Embryonic facial prominence (tissue), 1 donor: ENCODE data around the gene SH3D19.
"Not testable (repeated sequence)": the region's sequence is repeated elsewhere in the genome, so short reads cannot be mapped to it uniquely, and the experiment has no call there.

ENCODE experiments used
- DNase-seq: peaks from one replicate; pipeline ENCODE4 v3.0.0-alpha.2; 2016; ENCODE audit errors: extremely low spot score

Gene SH3D19

GRCh38 chr4:151150821-151151580 lies 174.4 kb downstream of the SH3D19 start:
- DNase-seq: no peak

DNA sequence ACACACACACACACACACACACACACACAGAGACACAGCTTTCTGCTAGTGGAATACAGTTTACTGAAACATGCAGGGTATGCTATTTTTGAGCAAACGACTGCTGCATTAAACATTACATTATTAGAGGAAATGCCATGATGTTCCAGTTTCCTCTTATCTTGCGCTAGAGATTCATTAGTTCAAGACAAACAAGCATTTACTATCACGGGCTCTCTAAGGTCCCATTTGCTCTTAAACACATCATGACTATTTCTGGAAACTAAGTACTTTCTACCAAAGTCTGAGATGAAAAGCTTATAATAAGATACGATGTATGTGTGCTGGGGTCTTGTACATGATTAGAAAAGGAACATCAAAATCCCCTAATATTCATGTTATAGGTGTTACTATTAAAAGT lies 177.1 kb downstream of the SH3D19 start:
- DNase-seq: no peak

GRCh38 chr4:151147000-151147399 lies 178.4 kb downstream of the SH3D19 start:
- DNase-seq: no peak

DNA sequence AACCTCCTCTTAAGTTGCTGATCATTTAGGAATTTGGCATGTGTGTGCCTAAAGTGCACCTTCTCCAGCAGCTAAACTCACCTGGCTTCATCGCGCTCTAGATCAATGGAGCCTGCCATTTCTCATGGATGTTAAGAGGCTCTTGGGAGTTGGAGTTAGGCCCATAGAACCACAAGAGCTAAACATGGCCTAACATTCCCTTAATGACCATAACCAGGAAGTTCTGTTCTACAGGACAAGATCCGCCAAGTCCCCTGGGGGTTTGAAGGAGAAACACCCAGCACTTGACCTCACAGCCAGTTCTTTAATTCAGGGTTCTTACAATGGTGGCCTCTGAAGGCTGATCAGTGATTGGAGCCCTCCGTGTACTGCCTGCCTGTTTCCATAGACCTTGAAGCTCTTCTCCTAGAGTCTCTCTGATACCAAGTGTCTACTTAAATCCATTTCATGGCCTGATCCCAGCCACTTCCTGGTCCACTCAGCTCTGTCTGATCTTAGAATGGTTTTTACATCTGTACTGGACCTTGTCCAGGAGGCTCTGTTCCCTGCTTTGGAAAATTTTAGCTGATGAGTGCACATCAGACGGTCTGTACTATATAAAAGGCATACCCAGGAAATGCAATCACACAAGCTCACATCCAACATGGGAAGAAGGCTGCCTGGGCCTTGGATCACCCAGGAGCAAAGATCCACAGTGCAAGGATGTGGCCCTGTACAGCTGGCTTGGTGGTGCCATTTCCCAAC lies 180.9 kb downstream of the SH3D19 start:
- DNase-seq: no peak

- no peak for DNase-seq
Observed at GRCh38 chr4:151143811-151144210, 181.6 kb downstream of the SH3D19 start.

GRCh38 chr4:151143162-151143561 lies 182.2 kb downstream of the SH3D19 start:
- DNase-seq: no peak

DNA sequence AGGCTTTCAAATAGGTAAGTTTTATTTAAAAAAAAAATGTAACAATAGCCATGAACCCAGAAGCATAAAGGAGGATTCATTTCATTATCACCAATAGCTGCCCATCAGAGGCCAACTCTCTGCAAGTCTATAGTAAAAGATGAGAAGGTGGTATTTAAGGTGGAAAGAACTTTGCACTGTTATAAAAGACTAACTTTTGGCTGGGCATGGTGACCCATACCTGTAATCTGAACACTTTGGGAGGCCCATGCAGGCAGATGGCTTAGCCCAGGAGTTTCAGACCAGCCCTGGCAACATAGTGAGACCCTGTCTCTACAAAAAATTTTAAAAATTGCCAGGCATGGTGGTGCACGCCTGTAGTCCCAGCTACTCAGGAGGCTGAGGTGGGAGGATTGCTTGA lies 182.6 kb downstream of the SH3D19 start:
- DNase-seq: no peak

- no peak for DNase-seq
Observed at GRCh38 chr4:151139814-151140213, 185.6 kb downstream of the SH3D19 start.

- DNase-seq: not testable (repeated sequence)
Observed at GRCh38 chr4:151136048-151136447, 189.4 kb downstream of the SH3D19 start.

- no peak for DNase-seq
Observed at GRCh38 chr4:151133311-151133710, 192.1 kb downstream of the SH3D19 start.

DNA sequence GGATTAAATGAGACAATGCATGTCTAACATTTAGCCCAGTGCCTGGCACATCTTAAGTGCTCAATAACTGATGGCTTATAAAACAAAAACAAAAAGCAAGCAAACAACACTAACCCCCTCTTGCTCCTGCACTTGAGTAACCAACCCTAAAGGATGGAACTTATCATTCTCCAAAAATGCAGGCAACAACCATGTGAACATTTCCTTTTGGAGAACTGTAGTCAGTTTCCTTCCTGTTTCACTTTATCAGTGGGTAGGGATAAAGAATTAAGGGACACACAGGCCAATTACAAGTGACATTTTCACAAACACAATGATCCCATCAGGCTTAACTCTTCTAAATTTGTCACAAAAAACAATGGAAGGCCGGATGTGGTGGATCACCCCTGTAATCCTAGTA lies 195.6 kb downstream of the SH3D19 start:
- DNase-seq: no peak

DNA sequence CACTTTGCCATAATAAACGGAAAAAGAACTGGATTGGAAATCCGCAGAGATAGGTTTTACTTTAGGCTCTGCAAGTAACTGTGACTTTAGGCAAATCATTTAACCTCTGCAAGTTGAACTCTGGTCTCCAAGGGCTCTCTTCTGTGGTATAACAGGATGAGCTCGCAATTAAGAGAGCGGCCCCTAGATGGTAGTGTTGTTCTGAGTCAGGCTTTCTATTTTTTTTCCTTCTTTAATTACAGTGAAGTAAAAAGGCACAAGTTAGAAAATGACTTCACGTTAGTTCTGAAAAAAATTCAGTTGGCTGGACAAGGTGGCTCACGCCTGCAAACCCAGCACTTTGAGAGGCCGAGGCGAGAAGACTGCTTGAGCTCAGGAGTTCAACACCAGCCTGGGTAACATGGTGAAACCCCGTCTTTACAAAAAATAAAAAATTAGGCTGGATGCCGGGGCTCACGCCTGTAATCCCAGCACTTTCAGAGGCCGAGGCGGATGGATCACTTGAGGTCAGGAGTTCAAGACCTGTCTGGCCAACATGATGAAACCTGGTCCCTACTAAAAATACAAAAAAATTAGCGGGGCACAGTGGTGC lies 207.9 kb downstream of the SH3D19 start:
- peak; percentile 64 for DNase-seq

DNA sequence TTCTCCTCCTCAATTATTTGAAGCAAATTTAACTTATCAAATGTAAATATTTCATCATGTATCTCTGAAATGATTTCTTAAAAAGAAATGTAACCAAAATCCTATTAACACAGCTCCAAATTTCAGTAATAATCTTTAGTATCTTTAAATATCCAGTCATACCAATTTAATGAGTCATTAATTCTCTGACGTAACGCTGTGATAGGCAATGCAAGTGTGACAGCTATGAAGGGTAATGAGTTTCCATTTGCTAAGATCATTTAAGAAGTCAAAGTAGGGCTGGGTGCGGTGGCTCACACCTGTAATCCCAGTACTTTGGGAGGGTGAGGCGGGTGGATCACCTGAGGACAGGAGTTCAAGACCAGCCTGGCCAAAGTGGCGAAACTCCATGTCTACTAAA lies 210.4 kb downstream of the SH3D19 start:
- no peak for DNase-seq

DNA sequence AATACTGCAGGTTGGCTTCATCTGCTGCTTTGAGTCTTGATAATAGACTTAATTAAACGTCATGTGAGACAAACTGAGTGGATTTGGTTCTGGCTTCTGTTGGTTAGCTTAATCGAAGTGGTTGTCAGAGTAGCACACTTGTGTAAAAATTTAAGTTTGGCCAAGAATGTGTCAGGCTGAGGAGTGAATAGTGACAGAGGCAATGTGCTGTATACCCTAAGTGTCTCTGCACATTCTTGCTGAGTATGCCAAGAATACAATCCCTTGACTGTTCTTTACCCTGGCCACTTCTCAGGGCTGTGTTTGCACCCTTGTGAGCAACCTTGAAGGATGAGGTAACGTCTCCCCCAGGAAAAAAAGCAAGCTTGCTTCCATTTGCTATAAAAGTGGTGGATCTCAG lies 211.1 kb downstream of the SH3D19 start:
- DNase-seq: no peak

DNA sequence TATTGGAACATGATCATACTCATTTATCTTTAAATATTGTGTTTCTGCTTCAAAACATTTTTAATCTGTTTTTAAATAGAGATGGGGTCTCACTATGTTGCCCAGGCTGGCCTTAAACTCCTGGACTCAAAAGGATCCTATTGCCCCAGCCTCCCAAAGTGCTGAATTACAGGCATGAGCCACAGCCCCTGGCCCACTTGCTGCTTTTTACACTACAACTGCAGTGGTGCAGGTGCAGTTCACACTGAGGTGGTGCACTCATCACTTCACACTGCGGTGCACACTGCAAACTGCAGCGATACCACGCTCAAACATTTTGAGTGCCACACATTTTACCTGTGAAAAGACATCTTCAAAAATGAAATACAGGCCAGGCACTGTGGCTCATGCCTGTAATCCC lies 215.2 kb downstream of the SH3D19 start:
- DNase-seq: no peak

- no peak for DNase-seq
Observed at GRCh38 chr4:151107063-151107462, 218.3 kb downstream of the SH3D19 start.

- no peak for DNase-seq
Observed at GRCh38 chr4:151105454-151106032, 219.9 kb downstream of the SH3D19 start.

DNA sequence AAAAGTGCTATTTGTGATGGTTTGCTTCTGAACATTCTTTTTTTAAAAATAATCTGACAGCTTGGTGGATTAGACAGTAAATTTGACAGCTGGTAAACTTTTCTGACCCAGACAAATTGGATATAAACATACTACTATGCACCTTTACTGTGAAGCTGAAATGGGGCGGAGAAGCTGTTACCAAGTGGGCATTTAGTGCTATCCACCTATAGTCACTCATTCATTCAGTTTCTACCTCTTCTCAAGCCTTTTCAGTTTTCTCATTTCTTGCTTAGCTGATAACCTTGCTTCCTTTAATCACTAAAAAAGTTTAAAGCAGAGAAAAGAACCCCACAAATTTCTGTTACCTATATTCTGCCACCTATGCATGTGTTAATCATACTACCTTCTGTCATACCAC lies 220.8 kb downstream of the SH3D19 start:
- DNase-seq: no peak

DNA sequence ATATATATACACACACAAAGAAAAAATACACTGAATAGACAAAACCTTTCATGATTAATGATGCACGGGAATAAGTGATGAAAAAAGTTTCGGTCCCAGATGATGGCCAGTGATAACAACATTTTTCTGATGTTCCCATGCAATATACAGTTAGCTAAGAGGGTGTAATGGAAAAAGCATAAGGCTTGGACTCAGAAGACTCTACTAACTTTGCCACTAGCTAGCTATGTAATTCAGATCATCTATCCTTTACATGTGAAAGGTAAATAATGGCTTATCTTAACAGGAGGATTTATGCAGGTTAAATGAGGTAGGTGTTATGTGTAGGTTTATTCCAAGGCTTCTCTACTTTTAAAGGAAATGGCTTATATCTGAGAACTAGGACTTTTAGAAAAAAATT lies 221.6 kb downstream of the SH3D19 start:
- DNase-seq: no peak

DNA sequence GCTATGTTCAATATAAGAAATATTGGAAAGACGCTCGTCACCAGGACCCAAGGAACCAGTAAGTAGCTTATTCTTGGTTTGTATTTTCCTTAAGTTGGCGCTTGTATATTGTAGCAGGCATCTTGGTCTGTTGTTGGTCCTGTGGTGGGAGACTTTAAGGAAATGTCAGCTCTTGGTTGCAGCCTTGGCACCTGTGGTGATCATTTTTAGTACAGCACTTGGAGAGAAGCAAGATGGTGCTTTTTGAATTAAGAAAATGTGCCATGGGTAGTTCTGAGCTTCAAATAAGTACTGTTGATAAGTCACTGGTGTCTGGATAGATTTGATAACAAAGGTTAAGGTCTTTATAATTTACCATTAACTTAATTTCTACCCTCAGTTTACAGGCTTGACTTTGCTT lies 224.9 kb downstream of the SH3D19 start:
- DNase-seq: no peak

DNA sequence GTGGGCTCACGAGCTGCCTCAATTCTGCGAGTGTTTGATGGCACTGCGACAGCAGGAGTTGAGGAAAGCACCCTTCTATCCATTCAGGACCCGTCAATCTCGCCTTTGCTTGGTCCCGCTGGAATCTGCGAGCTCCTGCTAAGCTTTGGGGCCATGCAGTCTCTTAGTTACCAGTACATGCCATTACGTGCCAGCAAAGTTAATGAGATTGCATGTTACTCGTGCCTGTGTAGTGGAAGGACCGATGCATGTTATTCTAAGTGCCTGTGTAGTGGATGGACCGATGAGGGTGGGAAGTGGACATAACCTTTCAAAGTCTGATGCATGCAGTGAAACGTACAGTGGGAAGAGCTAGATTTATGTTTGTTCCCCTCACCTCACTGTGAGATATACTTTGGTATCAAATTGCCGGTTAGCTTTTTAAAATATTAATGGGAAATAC lies 225.4 kb downstream of the SH3D19 start:
- no peak for DNase-seq

- DNase-seq: peak; percentile 95
Observed at GRCh38 chr4:151099229-151099975, 226.0 kb downstream of the SH3D19 start, which contains the start of gene RPS3A. RPS3A (plus strand) TSS chr4:151099628; CDS start chr4:151099653, 25 bp downstream.
